Breast epithelium (tissue), 3 donors: ENCODE data around the gene OTUD3.

Experiments
- POLR2A ChIP-seq: fragments of 450-650 bp; IDR thresholded peaks from one replicate; pipeline ENCODE4 v1.6.1; 2016; ENCODE audit warnings: antibody characterized with exemption, mild to moderate bottlenecking, moderate library complexity
- TF ChIP-seq, protein P1 (sequence below), 3 donors: fragments of 450-650 bp; IDR thresholded peaks; one replicate each; pipeline ENCODE4 v1.5.1; 2016 to 2017; ENCODE audit warnings: antibody characterized with exemption in 3 of 3, mild to moderate bottlenecking in 3 of 3, moderate library complexity in 3 of 3

DNA sequence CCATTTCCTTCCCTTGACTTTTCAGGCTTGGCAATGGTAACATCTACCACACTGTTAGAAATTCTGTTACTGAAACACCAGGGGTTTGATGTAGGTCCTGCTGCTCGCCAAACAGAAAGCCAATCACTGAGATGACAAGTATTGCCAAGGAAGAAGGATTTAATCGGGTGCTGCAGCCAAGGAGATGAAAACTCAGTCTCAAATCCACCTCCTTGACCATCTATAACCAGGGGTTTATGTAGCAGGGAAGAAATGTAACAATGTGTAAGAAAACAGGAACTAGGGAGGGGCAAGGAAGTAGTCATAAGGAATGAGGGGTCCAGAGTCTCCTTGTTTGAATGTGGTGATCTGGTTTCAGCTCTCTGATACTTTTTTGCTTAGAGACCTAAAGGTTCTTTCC, 71.9 kb downstream of the OTUD3 start:
- TF ChIP-seq POLR2A, result no peak
- TF ChIP-seq, protein P1, sequence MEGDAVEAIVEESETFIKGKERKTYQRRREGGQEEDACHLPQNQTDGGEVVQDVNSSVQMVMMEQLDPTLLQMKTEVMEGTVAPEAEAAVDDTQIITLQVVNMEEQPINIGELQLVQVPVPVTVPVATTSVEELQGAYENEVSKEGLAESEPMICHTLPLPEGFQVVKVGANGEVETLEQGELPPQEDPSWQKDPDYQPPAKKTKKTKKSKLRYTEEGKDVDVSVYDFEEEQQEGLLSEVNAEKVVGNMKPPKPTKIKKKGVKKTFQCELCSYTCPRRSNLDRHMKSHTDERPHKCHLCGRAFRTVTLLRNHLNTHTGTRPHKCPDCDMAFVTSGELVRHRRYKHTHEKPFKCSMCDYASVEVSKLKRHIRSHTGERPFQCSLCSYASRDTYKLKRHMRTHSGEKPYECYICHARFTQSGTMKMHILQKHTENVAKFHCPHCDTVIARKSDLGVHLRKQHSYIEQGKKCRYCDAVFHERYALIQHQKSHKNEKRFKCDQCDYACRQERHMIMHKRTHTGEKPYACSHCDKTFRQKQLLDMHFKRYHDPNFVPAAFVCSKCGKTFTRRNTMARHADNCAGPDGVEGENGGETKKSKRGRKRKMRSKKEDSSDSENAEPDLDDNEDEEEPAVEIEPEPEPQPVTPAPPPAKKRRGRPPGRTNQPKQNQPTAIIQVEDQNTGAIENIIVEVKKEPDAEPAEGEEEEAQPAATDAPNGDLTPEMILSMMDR (IDR thresholded peaks at IDR 0.05), result no peak
